Measurements from ENCODE around the gene PIGV. TPM values are rescaled to one million over a fixed set of nuclear protein-coding genes. Genes with fewer than 3 reads are reported as not detected.
"Not testable (repeated sequence)": the region's sequence is repeated elsewhere in the genome, so short reads cannot be mapped to it uniquely, and the experiment has no call there.

Gene PIGV
- total RNA-seq, 2 donors from 2014 or later, result 6.4 to 13.8 TPM

DNA sequence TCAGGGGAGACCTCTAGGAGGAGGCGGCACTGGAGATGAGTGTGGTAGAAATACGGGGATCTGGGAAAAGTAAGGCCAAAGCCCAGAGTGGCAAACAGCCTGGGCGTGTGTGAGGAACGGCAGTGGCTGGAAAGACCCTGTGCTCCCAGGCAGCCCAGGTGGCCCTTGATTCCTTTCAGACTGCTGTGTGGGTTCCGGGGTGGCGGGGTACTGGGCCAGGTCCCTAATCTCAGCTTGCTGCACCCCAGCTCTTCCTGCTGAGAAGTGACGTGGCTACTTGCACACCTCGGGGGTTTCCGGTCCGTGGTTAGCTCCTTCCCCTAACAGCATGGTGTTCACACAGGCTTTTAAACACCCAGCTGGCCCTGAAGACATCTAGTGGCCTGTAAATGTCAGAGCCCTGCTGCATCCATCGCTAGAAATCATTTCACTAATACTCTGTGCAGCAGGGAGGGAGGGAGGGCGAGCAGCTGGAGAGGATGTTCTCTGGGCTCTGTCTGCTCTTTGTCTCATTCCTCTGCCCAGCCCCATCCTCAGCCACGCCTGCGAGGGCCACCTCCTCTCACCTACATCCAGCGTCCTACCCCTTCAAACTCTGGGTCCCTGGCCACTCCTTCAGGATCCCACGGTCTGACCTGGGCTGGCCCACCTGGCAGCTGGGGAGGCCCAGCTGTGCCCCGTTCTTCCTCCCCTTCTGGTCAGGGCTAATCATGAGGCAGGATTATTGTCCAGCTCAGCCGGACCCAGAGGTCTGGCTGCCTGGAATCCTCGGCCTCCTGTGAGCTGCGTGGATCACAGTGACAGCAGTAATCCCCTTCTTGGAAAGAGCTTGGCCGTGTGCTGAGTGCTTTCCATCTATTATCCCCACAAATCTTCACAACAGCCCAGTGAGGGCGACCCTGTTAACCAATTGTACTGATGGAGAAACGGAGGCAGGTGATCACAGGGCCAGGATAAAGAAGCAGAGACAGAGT lies 46.0 kb downstream of the PIGV start:
- Histone ChIP-seq H3K4me1 (peaks cover 0 to 17% of the 10 kb centered on the region in 2 donors), H3K27me3 (no peaks in the 10 kb centered on the region), H3K36me3 (peaks cover 45% of the 10 kb centered on the region), H3K27ac (no peak overlapping the region), H3K9me3 (no peaks in the 10 kb centered on the region), H3K4me3 (no peak overlapping the region)
- no peak for DNase-seq (ENCODE audit: low spot score)
- TF ChIP-seq, protein P1, sequence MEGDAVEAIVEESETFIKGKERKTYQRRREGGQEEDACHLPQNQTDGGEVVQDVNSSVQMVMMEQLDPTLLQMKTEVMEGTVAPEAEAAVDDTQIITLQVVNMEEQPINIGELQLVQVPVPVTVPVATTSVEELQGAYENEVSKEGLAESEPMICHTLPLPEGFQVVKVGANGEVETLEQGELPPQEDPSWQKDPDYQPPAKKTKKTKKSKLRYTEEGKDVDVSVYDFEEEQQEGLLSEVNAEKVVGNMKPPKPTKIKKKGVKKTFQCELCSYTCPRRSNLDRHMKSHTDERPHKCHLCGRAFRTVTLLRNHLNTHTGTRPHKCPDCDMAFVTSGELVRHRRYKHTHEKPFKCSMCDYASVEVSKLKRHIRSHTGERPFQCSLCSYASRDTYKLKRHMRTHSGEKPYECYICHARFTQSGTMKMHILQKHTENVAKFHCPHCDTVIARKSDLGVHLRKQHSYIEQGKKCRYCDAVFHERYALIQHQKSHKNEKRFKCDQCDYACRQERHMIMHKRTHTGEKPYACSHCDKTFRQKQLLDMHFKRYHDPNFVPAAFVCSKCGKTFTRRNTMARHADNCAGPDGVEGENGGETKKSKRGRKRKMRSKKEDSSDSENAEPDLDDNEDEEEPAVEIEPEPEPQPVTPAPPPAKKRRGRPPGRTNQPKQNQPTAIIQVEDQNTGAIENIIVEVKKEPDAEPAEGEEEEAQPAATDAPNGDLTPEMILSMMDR (IDR thresholded peaks at IDR 0.05), result no peak

DNA sequence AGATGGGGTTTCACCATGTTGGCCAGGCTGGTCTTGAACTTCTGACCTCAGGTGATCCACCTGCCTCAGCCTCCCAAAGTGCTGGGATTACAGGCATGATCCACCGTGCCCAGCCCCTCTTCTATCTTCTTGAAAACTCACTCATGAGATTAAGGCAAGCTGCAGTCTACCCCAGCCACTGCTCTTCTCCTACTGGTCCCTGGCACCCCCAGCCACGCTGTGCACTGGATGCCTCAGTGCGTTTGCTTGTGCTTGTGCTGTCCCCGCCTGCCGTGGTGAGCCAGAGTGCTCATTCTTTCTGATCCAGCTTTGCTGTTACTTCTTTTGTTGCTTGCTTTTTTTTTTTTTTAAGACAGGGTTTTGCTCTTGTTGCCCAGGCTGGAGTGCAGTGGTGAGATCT lies 49.9 kb downstream of the PIGV start:
- not testable (repeated sequence) for H3K4me1 ChIP-seq; H3K27ac ChIP-seq; H3K27me3 ChIP-seq; H3K9me3 ChIP-seq; DNase-seq (ENCODE audit: low spot score); H3K4me3 ChIP-seq
- peaks cover 69% of the 10 kb centered on the region for H3K36me3 ChIP-seq

DNA sequence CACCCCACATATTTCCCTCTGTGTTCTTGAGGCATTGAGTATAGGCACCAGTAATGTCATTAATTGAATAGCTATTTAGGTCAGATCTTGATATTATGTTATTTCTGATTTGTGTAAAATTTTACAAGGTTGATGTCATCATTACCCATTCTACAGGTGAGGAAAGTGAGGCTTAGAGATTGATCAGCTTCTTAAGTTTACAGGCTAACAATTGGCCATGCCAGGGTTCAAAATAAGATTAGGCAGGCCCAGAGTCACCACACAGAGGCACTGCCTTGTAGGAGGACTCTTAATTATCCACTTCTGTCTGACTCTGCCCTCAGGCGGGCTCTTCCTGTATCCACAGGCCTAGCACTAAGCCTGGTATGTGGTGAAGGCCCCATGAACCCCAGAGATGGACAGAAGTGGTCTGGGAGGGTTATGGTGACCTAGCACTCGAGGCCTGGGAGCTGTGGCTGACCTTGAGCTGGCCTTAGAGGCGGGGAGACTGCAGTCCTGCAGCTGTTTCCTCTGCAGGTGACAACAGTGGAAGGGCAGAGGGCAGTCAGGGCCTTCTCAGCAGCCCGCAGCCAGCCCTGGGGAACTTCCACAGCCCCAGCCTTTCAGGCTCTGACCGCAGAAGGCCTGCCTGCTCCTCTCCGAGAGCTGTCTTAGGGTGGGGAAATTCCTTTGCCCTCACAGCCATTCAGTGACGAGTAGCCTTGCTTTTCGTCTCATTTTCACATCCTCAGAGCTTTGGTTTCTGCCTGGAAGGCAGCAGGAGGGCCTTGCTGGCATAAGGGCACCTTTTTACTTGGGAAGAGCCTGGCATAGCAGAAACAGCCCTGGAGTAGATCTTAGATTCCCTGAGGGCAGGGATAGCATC lies 51.0 kb downstream of the PIGV start:
- TF ChIP-seq, protein P1 (IDR thresholded peaks at IDR 0.05), result no peak
- Histone ChIP-seq H3K4me3 (no peak overlapping the region), H3K27ac (no peak overlapping the region), H3K27me3 (no peaks in the 10 kb centered on the region), H3K4me1 (no peaks in the 10 kb centered on the region), H3K36me3 (peaks cover 66% of the 10 kb centered on the region), H3K9me3 (no peaks in the 10 kb centered on the region)
- DNase-seq (ENCODE audit: low spot score), result no peak

DNA sequence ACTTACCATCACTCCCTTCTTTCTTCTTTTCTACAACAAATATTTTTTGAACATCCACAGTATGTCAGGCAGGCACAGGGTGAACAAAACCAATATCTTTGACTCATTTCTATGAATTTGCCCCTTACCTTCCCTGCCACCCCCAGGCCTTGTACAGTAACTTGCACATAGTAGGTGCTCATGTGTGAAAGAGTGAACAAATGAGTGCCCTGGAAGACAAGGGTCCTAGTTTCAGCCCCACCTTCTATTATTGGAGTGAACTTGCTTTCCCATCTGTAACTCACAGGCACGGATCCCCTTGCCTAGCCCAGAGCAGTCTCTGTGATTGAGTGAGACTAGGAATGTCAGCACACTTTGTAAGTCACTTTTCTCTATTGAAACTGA lies 51.6 kb downstream of the PIGV start:
- no peak for DNase-seq (ENCODE audit: low spot score)
- no peaks in the 10 kb centered on the region for H3K4me1 ChIP-seq
- H3K27me3 ChIP-seq, result no peaks in the 10 kb centered on the region
- peaks cover 63% of the 10 kb centered on the region for H3K36me3 ChIP-seq
- H3K9me3 ChIP-seq, result no peaks in the 10 kb centered on the region
- H3K27ac ChIP-seq, result no peak overlapping the region
- no peak overlapping the region for H3K4me3 ChIP-seq
- TF ChIP-seq, protein P1 (IDR thresholded peaks at IDR 0.05), result no peak

DNA sequence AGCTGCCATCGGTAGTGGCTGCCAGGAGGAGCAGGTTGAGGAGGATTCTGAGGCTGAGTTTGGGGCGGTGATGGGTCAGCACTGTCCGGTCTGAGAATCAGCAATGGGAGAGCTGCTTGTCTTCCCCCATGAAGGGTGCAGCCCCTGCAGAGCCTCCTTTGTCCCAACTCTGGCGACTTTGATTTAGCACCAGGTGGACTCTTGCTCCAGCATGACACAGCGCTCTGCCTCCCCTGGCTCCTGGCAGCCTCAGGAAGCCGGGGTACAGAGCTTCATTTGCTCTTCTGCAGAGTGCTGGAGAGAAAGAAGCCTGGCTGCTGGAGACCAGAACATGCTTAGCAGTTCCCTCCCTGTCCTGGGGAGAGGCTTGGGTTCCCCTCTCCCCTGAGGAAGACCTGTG lies 52.0 kb downstream of the PIGV start:
- TF ChIP-seq, protein P1 (IDR thresholded peaks at IDR 0.05), result no peak
- Histone ChIP-seq H3K4me3 (no peak overlapping the region), H3K27ac (no peak overlapping the region), H3K27me3 (no peaks in the 10 kb centered on the region), H3K4me1 (no peaks in the 10 kb centered on the region), H3K36me3 (peaks cover 59% of the 10 kb centered on the region), H3K9me3 (no peaks in the 10 kb centered on the region)
- DNase-seq (ENCODE audit: low spot score), result no peak
